Colon (tissue), 2 donors: ENCODE measurements around the gene TMEM81.

ENCODE experiments used
- FAIRE-seq: peaks from 2 replicates; lab custom pipeline; 2012; peaks lifted over from hg19 to GRCh38; lab: Jason Lieb, UNC
- donor health status: control.
- donor health status: control.

Gene TMEM81

GRCh38 chr1:205058853-205059252 lies 25.4 kb downstream of the TMEM81 start:
- no peak for FAIRE-seq

- no peak for FAIRE-seq
Measured at GRCh38 chr1:205057808-205058575, 26.3 kb downstream of the TMEM81 start.

DNA sequence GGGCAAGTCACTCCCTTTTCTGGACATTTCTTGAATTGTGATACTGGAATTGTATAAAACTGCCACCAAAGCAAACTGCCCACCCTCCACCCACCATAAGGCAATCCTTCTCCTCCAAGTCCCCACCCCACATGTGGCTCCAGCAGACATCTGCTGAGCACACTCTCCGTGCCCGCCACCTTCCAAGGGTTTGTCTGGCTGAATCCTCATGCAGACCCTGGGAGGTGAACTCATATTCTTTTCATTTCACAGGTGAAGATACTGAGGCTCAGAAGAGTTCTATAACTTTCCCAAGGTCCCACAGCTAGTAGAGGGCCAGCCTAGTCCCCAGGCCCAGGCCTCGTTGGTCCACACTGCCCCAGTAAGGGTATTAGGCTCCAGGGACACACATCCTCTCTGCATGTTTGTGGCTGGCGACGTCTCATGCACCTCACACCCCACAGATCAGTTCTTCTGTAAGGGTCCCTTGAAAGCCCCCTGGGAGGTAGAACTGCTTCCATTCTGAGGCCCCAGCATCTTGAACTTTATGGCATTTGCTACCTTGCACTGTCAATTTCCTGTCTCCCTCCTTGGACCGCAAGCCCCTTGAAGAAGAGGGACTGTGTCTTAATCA lies 27.2 kb downstream of the TMEM81 start:
- FAIRE-seq: no peak

- FAIRE-seq: no peak
Measured at GRCh38 chr1:205056188-205056611, 28.1 kb downstream of the TMEM81 start.

GRCh38 chr1:205054013-205054412 lies 30.2 kb downstream of the TMEM81 start:
- FAIRE-seq: no peak

DNA sequence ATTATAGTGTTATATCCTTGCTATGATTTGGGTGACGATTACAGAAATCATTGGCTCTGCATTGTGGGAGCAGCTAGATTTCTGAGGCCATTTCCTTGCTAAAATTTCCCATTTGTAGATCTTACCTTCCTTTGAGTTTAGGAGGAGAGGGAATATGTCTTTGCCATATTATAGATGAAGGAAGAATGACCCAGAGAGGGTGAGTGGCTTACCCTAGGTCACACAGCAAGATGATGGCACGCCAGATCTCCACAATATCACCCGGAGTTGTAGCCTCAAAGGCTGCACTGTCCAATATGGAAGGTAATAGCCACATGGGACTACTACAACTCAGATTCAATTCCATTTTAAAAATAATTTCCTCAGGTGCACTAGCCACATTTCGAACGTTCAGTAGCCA lies 31.0 kb downstream of the TMEM81 start:
- FAIRE-seq: no peak

GRCh38 chr1:205052690-205053089 lies 31.6 kb downstream of the TMEM81 start:
- no peak for FAIRE-seq

DNA sequence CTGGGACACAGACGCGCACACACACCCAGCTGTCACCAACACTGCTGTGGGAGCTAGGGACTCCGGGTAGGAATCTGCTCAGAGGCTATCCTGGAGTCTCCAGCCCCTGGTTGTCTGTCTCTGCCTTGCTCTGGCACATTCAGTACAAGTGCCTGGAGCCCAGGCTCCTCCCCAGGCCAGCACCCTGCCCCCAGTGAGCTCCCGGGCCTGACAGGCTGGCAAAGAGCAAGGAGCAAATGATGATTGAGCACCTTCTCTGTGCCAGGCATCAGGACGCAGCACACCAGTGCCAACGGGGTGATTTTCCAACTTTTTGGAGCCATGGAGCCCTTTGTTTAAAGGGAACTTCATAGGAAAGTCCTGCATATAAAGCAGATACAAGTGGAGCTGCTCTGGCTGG lies 34.8 kb downstream of the TMEM81 start:
- no peak for FAIRE-seq

DNA sequence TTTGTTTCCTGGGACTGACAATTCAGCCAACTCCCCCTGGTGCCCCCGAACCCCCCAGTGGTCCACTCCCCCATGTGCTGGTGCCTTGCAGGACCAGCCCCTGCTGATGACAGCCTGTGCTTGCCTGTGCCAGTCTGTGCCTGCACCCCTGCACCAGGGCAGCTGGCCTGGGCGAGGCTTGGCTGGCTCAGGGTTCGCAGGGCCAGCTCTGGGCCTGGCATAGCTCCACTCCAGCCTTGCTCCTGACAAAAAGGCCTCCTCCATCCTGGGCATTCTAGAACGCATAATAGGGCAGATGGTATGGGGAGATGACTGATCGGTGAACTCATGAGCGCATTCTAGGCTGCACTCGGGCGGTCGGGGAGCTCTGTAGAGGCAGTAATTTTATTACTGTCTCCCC lies 35.9 kb downstream of the TMEM81 start:
- no peak for FAIRE-seq

DNA sequence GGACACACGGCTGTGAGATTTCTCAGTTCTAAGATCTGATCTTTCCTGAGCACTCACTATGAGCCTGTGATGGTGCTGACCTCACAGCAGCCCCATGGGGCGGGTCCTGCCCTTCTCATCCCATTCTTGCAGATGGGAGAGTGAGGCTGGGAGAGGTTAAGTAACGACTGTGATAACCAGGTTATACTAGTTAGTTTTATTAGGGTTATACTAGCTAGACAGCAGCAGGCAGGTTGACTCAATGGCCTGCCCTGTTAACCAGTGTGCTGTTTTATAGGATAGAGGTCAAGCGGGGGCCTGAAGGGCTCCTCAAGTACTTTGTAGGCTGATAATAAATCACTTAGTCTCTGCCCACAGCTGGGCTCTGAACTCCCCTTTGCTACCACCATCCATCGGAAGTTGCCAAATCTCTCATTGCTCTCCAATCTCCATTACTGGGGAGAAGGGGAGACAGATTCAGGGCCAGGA lies 36.5 kb downstream of the TMEM81 start:
- no peak for FAIRE-seq

DNA sequence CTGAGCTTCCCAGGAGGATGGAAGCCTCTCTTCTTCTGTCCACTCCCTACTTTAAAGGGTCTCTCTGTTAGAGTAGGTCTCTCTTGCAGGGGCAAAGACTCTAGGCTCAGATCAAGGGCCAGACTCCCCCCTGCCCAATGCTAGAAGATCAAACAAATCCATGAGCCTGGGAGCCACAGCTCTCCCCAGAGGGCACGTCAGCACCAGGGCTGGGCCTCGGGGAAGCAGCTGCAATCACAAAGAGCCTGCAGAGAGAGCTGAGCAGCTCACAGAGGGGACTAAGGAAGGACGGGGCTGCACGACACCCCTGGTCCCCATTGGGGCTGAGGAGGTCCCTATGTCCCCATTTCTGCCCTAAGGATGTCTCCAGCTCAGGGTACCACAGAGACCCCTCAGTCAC lies 37.4 kb downstream of the TMEM81 start:
- FAIRE-seq: no peak

DNA sequence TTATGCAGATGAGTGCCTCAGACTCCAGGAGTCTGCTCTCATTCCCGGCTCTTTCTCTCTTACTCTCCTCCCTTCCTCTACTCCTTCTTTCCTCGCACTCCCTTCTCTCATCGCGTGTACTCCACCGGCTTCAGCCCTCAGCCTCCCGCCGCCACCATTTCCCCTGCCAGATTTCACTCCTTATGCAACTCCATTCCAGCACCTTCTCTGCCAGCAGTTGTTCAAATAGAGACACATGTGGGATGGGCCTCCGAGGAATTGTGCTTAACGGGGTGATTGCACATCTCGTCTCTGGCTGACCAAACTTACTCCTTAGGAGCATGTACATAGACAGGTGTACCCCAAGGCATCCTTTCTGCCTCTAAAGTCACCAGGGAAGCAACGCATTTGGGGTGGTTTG lies 39.1 kb downstream of the TMEM81 start:
- FAIRE-seq: no peak

DNA sequence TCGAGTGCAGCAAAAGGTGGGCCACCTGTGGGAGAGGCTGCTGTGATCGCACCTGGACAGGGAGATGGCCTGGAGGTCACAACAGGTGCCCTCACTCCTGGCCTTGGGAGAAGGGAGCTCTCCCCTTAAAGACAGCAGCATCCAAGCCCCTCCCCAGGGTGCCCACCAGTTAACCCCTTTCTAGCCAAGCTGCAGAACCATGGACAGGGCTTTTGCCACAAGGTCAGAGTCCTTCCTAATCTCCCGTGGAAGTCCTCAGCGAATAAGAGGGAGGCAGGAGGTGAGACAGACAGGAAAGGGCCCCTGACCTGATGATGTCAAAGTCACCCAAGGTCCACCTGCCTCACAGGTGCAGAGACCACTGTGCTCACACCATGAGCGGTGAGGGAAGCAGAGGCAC lies 39.5 kb downstream of the TMEM81 start:
- FAIRE-seq: no peak

DNA sequence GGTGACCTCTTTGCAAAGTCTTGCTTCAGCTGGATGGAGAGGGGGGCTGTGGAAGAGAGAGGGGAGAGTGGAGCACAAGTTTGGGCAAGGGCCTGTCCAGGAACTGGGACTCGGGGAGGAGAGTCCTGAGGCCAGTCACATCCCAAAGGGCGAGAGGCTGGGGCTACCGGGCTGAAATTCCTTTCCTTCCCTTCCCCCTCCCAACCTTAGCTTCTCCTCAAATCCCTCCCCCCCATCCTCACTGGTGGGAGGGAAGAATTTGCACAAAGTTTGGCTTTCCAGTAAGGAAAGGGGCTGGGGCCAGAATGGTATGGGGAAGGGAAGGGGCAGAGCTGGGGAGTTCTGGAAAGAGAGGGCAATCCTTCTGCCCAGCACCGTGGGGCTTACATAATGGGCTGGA lies 40.4 kb downstream of the TMEM81 start:
- FAIRE-seq: no peak

DNA sequence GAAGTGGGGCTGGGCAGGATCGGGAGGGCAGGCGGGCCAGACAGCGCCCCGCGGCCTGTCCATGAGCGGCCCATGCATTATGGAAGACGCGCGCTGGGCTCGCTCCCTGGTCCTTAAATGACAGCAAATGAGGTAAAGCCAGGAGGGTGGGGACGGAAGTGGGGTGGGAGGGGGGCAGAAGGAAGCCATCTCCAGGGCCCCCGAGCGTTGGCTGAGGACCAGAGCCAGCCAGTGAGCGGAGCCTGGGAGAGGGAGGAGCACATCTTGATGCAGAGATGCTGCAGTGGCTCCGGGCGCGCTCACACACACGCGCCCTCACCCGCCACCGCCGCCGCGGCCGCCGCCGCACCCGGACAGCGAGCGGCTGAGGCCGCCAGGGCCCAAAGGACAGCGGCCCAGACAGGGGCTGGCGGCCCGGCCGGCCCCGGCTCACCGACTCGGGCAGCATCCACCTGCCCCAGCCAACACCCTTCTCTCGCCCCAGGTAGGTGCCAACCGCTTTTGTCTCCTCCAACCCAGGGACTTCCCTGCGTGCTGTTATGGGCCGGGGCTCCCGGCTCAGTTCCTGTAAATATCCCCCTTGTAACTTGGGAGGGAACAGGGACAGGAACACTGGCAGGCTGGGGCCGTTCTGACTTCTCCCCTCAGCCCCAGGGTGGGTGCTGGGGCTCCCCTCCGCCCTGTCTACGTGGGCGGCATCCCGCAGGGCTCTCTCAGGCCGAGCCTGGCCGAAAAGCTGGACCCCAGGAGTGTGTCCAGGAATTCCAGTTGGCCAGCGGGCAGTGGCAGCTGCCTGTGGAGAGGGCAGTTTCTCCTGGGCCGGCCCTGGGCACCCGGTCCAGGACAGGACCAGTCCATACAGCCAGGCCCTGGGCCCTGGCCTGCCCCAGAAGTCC lies 41.1 kb downstream of the TMEM81 start, which contains the start of gene CNTN2:
Gene CNTN2 (plus strand): TSS at position 302 of the 896 bp plus-strand sequence. CDS start 9,974 bp downstream, outside the sequence.
- no peak for FAIRE-seq

DNA sequence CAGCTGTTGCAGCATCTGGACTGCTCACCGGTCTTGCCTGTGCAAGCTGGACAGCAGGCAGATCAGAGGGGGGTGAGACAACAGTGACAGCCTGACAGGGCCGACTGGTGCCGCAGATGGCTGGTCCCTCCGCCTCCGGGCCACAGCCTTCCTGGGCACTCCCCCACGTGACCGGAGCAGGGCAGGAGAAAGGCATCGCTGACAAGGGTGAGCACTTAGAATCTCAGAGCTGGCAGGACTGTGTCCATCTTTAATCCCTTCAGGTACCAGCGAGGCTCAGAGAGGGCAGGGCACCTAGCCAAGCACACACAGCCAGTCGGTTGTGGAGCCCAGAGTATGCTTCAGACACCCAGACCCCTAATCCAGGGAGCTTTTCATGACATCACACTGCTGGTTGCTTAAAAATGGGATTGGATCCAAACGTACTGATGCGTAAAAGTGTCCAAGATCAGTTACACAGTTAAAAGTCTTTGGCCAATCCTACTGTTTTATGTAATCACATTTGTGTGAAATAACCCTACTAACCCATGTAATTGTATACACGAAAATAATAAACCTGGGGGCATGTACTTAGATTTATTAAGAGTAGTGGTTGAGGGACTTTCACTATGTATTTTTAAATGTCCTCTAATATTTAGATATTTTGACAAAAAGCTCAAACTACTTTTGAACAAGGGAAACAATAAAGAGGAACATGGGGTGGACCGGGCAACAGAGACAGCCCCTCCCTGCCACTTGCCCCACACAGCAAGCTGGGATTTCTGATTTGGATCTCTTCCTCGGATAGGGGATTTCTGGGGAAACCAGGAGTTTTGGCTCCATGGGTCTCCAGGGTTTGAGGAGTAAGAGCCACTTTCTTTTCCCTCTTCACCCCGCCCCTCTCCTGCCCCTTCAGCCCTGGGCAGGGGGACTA lies 42.0 kb downstream of the TMEM81 start:
- no peak for FAIRE-seq

- FAIRE-seq: no peak
Measured at GRCh38 chr1:205041001-205041715, 43.1 kb downstream of the TMEM81 start.

DNA sequence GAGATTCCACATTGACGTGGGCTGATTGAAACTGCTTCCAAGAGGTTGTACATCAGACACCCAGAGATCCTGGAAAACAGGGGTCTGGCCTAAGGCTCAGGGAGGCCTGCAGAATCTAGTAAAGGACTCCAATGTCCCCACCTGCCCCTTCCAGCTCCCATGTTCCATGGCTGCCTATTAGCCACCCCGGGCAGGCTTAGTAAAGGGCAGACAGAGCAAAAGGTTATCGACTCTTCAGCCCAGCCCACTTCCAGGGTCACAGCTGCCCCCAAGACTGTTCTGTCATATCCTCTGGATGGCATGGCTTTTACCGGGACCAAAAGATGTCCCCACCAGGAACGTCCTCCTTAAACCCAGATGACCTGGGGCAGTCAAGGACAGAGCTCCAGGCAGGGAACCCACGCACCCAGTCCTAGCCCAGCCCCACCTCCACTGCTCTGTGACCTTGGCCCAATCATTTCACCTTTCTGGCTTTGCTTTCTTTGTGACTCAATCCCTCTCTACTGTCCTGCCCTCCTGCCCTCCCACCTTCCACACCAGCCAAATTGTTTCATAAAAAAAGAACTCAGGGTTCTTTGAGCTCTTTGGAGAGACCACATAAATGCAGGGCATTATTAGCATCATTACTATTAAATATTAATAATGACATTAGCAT lies 46.0 kb downstream of the TMEM81 start:
- no peak for FAIRE-seq

- FAIRE-seq: no peak
Measured at GRCh38 chr1:205037539-205037938, 46.7 kb downstream of the TMEM81 start.
